AG09319 (cell line): ENCODE measurements around the gene ITPK1.

Experiments
- DNase-seq: peaks from one replicate; pipeline ENCODE4 v3.0.0-alpha.2; 2010; ENCODE audit warnings: low read depth; ENCODE audit errors: extremely low read depth
- TF ChIP-seq, protein P1 (sequence below): IDR thresholded peaks from 2 replicates; pipeline ENCODE4 v1.5.1; 2011; ENCODE audit warnings: low read depth, mild to moderate bottlenecking, inconsistent platforms, low read length, moderate library complexity

ITPK1 gene

DNA sequence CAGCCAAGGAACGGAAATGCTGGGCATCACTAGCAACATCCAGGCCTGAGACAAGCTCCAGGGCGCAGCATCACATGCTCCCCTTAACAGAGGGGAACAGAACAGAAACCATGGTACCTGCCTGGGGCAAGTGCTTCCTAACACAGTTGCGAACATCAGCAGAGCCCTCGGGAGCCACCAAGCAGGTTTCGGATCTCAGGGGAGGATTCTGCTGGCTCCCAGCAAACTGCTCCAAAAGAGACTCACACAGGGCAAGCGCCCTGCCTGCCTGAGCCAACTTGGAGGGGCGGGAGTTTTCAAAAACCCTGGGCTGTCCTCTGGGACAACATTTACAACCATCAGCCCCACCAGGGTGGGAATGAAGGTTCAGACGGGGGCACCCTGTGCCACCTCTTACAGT is 173.1 kb downstream of the ITPK1 start:
- TF ChIP-seq, protein P1, sequence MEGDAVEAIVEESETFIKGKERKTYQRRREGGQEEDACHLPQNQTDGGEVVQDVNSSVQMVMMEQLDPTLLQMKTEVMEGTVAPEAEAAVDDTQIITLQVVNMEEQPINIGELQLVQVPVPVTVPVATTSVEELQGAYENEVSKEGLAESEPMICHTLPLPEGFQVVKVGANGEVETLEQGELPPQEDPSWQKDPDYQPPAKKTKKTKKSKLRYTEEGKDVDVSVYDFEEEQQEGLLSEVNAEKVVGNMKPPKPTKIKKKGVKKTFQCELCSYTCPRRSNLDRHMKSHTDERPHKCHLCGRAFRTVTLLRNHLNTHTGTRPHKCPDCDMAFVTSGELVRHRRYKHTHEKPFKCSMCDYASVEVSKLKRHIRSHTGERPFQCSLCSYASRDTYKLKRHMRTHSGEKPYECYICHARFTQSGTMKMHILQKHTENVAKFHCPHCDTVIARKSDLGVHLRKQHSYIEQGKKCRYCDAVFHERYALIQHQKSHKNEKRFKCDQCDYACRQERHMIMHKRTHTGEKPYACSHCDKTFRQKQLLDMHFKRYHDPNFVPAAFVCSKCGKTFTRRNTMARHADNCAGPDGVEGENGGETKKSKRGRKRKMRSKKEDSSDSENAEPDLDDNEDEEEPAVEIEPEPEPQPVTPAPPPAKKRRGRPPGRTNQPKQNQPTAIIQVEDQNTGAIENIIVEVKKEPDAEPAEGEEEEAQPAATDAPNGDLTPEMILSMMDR, result no peak

DNA sequence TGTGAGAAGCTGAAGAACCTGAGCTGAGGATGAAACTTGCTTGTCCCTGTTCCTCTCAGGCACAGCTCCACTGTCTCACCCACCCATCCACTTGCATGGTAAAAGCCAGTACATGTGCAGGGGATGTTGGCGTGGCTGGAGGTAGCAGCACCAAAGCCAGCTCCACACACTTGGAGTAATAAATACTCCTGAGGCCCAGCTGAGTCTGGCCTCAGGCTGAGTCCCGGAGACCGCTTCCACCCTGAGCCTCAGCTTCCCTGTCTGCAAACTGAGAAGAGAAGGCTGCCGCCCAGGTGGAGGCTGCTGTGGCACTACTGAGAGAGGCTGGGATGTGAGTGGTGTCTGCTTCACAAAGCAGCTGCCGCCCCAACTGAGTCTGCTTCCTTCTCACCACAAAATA is 173.6 kb downstream of the ITPK1 start:
- TF ChIP-seq, protein P1, result no peak

More for the DNA sequence above, 173.1 kb downstream of the ITPK1 start:
- no peak for DNase-seq

DNA sequence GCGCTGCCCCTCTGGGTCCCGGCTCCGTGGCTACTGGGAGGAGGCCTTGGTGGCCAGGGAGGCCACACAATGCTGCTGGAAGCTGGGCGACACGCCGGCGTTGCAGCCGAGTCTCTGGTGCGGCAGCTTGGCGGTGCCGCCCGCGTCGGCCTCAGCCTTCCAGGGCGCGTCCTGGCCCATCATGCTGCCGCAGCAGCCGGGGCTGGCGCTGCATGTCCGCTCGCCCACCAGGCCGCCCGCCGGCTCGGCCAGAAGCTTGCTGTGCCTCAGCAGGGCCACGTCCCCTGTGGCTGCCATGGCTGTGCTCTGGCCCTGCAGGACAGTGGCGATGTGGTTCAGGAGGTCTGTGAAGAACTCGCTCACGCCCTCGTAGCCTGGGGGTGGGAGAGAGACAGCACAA is 174.2 kb downstream of the ITPK1 start:
- no peak for DNase-seq

More for the DNA sequence above, 173.6 kb downstream of the ITPK1 start:
- DNase-seq, result no peak

DNA sequence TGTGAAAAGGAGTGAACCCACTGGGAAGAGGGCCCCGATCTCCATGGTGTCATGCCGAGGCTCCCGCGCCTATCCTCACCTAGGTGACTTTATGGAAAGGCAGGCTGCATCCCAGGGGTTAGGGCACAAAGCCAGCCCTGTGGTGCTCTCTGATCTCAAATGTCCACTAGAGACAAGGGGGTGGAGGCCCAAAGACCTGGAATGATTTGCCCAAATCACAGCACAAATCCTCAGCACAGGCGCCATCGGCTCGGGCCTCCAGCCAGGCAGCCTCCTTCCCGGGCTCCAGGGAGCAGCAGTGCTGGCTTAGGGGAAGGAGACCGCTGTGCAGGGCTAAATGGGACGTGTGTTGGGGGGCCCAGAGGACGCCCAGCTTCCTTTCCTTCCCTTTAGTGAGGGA is 175.2 kb downstream of the ITPK1 start:
- TF ChIP-seq, protein P1, result no peak
- DNase-seq, result no peak

More for the DNA sequence above, 174.2 kb downstream of the ITPK1 start:
- TF ChIP-seq, protein P1, result no peak

DNA sequence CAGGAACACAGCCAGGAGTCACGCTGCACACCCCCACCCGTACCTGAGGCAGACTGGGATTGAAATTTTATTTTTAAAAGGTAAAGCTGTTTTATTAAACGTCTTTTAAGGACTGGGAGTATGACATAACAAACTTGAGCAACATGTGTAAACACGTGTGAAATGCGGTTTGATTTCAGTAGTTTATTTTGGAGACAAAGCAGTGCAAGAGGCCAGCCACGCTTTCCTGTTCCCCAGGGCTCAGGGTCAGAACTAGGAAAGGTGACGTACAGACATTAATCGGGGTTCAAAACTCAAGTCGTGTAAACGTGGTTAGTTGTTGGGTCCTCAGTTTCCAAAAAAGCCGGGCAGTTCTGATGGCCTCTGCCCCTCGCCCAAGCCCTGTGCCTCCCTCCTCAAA is 176.0 kb downstream of the ITPK1 start:
- TF ChIP-seq, protein P1, result no peak
- DNase-seq, result no peak

DNA sequence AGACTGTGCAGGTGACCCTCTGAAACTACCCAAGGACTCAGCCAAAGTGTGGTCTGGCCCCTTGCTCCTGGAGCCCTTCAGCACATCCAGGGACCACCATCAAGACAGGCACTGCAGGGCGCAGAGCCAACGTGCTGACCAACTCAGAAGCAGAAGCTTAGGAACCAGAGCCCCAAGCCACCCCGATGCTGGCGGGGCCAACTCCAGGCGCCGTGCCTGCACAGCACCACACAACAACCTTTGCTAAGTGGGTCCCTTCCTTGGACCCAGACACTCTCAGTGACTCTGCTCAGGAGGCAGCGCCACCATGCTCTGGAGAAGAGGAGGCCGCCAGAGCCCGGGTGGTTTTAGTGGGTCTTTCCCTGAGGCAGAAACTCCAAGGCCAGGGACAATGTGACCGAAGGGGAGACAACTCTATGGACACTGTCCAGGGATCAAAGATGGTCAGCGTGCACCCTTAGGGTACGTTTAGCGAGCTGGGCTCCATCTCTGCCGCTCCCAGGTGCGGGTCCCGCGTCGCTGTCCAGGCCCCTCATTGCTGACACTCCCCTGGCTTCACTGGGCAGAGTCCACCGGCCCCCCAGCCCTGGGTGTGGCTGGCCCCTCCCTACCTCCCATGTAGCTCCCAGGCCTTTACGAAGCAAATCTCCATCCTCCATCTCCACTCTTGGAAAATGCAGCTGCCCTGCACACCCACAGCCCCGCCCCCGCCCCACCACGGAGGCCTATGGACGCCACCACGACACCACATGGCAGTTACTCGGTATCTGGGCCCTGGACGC is 176.6 kb downstream of the ITPK1 start:
- no peak for DNase-seq

More for the DNA sequence above, 176.6 kb downstream of the ITPK1 start:
- TF ChIP-seq, protein P1, result no peak
